Smooth muscle cell (in vitro differentiated cells): ENCODE measurements around the gene CANT1. TPM values are rescaled to one million over a fixed set of nuclear protein-coding genes. Genes with fewer than 3 reads are reported as not detected.

Experiments used
- DNase-seq: peaks from one replicate; lab custom pipeline; 2025; ENCODE audit not compliant: unreplicated experiment; lab: John Stamatoyannopoulos, UW
- H2AFZ ChIP-seq: fragments of 200-600 bp; sonication (generic); 2 replicates; pipeline ENCODE4 v1.6.0; 2016; ENCODE audit warnings: antibody characterized with exemption, low read depth, mild to moderate bottlenecking
- H3F3A ChIP-seq: fragments of 200-600 bp; sonication (generic); 2 replicates; pipeline ENCODE4 v1.6.0; 2017; ENCODE audit warnings: antibody characterized with exemption, low read depth
- H3K27ac ChIP-seq: fragments of 200-600 bp; sonication (generic); 2 replicates; pipeline ENCODE4 v1.5.1; 2016; ENCODE audit warnings: low read depth, mild to moderate bottlenecking
- H3K27me3 ChIP-seq: fragments of 200-600 bp; sonication (generic); 2 replicates; pipeline ENCODE4 v1.6.1; 2016; ENCODE audit warnings: low read depth, mild to moderate bottlenecking
- H3K36me3 ChIP-seq: fragments of 200-600 bp; sonication (generic); 2 replicates; pipeline ENCODE4 v1.5.1; 2016; ENCODE audit warnings: low read depth
- H3K4me1 ChIP-seq: fragments of 200-600 bp; sonication (generic); 2 replicates; pipeline ENCODE4 v1.5.1; 2016; ENCODE audit warnings: low read depth
- H3K4me2 ChIP-seq: fragments of 200-600 bp; sonication (generic); 2 replicates; pipeline ENCODE4 v1.6.0; 2016; ENCODE audit warnings: mild to moderate bottlenecking
- H3K4me3 ChIP-seq: fragments of 200-600 bp; sonication (generic); 2 replicates; pipeline ENCODE4 v1.5.1; 2016; ENCODE audit warnings: mild to moderate bottlenecking
- H3K79me2 ChIP-seq: fragments of 200-600 bp; sonication (generic); 2 replicates; pipeline ENCODE4 v1.6.0; 2016; ENCODE audit warnings: low read depth, mild to moderate bottlenecking
- H3K9ac ChIP-seq: fragments of 200-600 bp; sonication (generic); 2 replicates; pipeline ENCODE4 v1.6.0; 2016; ENCODE audit warnings: low read depth
- H3K9me3 ChIP-seq: fragments of 200-600 bp; sonication (generic); replicated peaks from 2 replicates; pipeline ENCODE4 v1.5.1; 2016; ENCODE audit warnings: low read depth
- H4K20me1 ChIP-seq: fragments of 200-600 bp; sonication (generic); 2 replicates; pipeline ENCODE4 v1.6.0; 2016; ENCODE audit warnings: low read depth
- CTCF ChIP-seq: fragments of 200-600 bp; sonication (generic); IDR thresholded peaks from 2 replicates; pipeline ENCODE4 v1.5.1; 2017; ENCODE audit warnings: borderline replicate concordance, mild to moderate bottlenecking, antibody characterized with exemption; ENCODE audit not compliant: insufficient read depth, poor library complexity, severe bottlenecking
- WGBS: methylation state at CpG from one replicate; pipeline ENCODE4 v1.1.7; 2016; ENCODE audit warnings: low lambda C conversion rate; 5-methylcytosine and 5-hydroxymethylcytosine counted together
- polyA plus RNA-seq: library from polyadenylated mRNA; unstranded; fragments of >200 nt; fragmentation: Nextera tagmentation; extraction: Ambion mirVana; gene quantifications from 2 replicates; pipeline ENCODE4 v1.2.1, GENCODE V29; 2016
- total RNA-seq: library from RNA; depleted of rRNA; stranded (reverse); fragments of >200 nt; gene quantifications from 2 replicates; pipeline ENCODE4 v1.2.3, GENCODE V29; 2014

The CANT1 gene
- total and polyA plus RNA-seq, 2 experiments from 2014 or later, result 38.3 to 42.1 TPM

GRCh38 chr17:78966910-78967600 lies 42.5 kb downstream of the CANT1 start:
- Histone ChIP-seq H3K9ac (no peak overlapping the region), H2AFZ (no peak overlapping the region), H3K36me3 (no peaks in the 10 kb centered on the region), H3K4me2 (no peak overlapping the region), H4K20me1 (no peaks in the 10 kb centered on the region), H3K4me1 (no peaks in the 10 kb centered on the region), H3F3A (no peaks in the 10 kb centered on the region), H3K79me2 (no peaks in the 10 kb centered on the region), H3K27me3 (no peaks in the 10 kb centered on the region), H3K9me3 (no peaks in the 10 kb centered on the region), H3K4me3 (no peak overlapping the region), H3K27ac (no peak overlapping the region)
- 91% methylated on average over 23 of the region's 23 CpGs for WGBS
- TF ChIP-seq CTCF, result no peak
- DNase-seq, result no peak

- no peaks in the 10 kb centered on the region for H3F3A ChIP-seq
- H3K27ac ChIP-seq, result no peak overlapping the region
- no peaks in the 10 kb centered on the region for H3K79me2 ChIP-seq
- TF ChIP-seq CTCF, result no peak
- H3K9ac ChIP-seq, result no peak overlapping the region
- H3K4me3 ChIP-seq, result no peak overlapping the region
- no peak overlapping the region for H3K4me2 ChIP-seq
- 91% methylated on average over 26 of the region's 26 CpGs for WGBS
- no peak for DNase-seq
- no peak overlapping the region for H2AFZ ChIP-seq
- H3K27me3 ChIP-seq, result no peaks in the 10 kb centered on the region
- H4K20me1 ChIP-seq, result no peaks in the 10 kb centered on the region
- no peaks in the 10 kb centered on the region for H3K36me3 ChIP-seq
- H3K9me3 ChIP-seq, result no peaks in the 10 kb centered on the region
- no peaks in the 10 kb centered on the region for H3K4me1 ChIP-seq
Observed at GRCh38 chr17:78966123-78966813, 43.3 kb downstream of the CANT1 start.

- no peak overlapping the region for H3K4me2 ChIP-seq
- no peak overlapping the region for H2AFZ ChIP-seq
- no peaks in the 10 kb centered on the region for H4K20me1 ChIP-seq
- TF ChIP-seq CTCF, result no peak
- H3K27ac ChIP-seq, result no peak overlapping the region
- H3F3A ChIP-seq, result no peaks in the 10 kb centered on the region
- 80% methylated on average over 8 of the region's 8 CpGs for WGBS
- no peaks in the 10 kb centered on the region for H3K27me3 ChIP-seq
- no peaks in the 10 kb centered on the region for H3K4me1 ChIP-seq
- H3K9ac ChIP-seq, result no peak overlapping the region
- H3K79me2 ChIP-seq, result no peaks in the 10 kb centered on the region
- H3K36me3 ChIP-seq, result no peaks in the 10 kb centered on the region
- no peaks in the 10 kb centered on the region for H3K9me3 ChIP-seq
- no peak overlapping the region for H3K4me3 ChIP-seq
- no peak for DNase-seq
Observed at GRCh38 chr17:78965491-78965924, 44.1 kb downstream of the CANT1 start.
